GM19043 (cell line): ENCODE data around the gene PCGF1.

ENCODE experiments used
- ATAC-seq: cut with Tn5 transposase; IDR thresholded peaks from one replicate; pipeline ENCODE4 v1.9.1; 2021; ENCODE audit warnings: low read depth; ENCODE audit not compliant: unreplicated experiment

PCGF1 gene

GRCh38 chr2:74537140-74537539 is 29.6 kb upstream of the PCGF1 start:
- ATAC-seq = no peak

- ATAC-seq = no peak
Observed at GRCh38 chr2:74536166-74536950, 28.9 kb upstream of the PCGF1 start.

GRCh38 chr2:74535440-74535965 is 28.0 kb upstream of the PCGF1 start:
- no peak for ATAC-seq

GRCh38 chr2:74534411-74534810 is 26.9 kb upstream of the PCGF1 start:
- ATAC-seq = no peak

GRCh38 chr2:74533464-74533863 is 26.0 kb upstream of the PCGF1 start:
- no peak for ATAC-seq

- no peak for ATAC-seq
Observed at GRCh38 chr2:74532222-74532621, 24.7 kb upstream of the PCGF1 start.

- no peak for ATAC-seq
Observed at GRCh38 chr2:74531666-74532065, 24.2 kb upstream of the PCGF1 start.

- no peak for ATAC-seq
Observed at GRCh38 chr2:74530239-74531187, 23.0 kb upstream of the PCGF1 start.

- peak; percentile 86 for ATAC-seq
Observed at GRCh38 chr2:74529357-74530238, 22.1 kb upstream of the PCGF1 start, which contains the start of the genes AUP1 and HTRA2. Gene AUP1 (minus strand): TSS chr2:74529706. CDS start chr2:74529629, 77 bp downstream. Gene HTRA2 (plus strand): TSS chr2:74529933. CDS start chr2:74530007, 74 bp downstream.

GRCh38 chr2:74528600-74529356 is 21.3 kb upstream of the PCGF1 start:
- ATAC-seq = no peak

GRCh38 chr2:74527741-74528140 is 20.2 kb upstream of the PCGF1 start:
- ATAC-seq = no peak

- ATAC-seq = no peak
Observed at GRCh38 chr2:74526649-74527230, 19.2 kb upstream of the PCGF1 start.

- ATAC-seq = no peak
Observed at GRCh38 chr2:74525717-74526648, 18.5 kb upstream of the PCGF1 start, which contains the start of gene DQX1. Gene DQX1 (minus strand): TSS chr2:74526231. CDS start chr2:74525729, 502 bp downstream.

- no peak for ATAC-seq
Observed at GRCh38 chr2:74524955-74525716, 17.6 kb upstream of the PCGF1 start.

- no peak for ATAC-seq
Observed at GRCh38 chr2:74524005-74524404, 16.5 kb upstream of the PCGF1 start.

GRCh38 chr2:74522516-74522915 is 15.0 kb upstream of the PCGF1 start:
- no peak for ATAC-seq

GRCh38 chr2:74516650-74517049 is 9.2 kb upstream of the PCGF1 start:
- no peak for ATAC-seq
